Liver (tissue), 9 donors: ENCODE results near the gene WDR27. TPM values are rescaled to one million over a fixed set of nuclear protein-coding genes. Genes with fewer than 3 reads are reported as not detected.

Experiments used
- DNase-seq: peaks from one replicate; pipeline ENCODE4 v3.0.0-alpha.2; 2017; ENCODE audit warnings: low spot score
- H3K27ac ChIP-seq, 2 donors: one replicate each; pipeline ENCODE4 v1.7.0; 2013; ENCODE audit warnings: inconsistent platforms in 2 of 2, low read length in 2 of 2, control low read depth in 1 of 2, low read depth in 1 of 2, mild to moderate bottlenecking in 1 of 2
- H3K27me3 ChIP-seq, 4 donors: one replicate each; pipeline versions ENCODE4 v1.6.1 to v1.7.0; 2013; ENCODE audit warnings: low read length in 3 of 4, inconsistent platforms in 1 of 4, mild to moderate bottlenecking in 1 of 4, moderate library complexity in 1 of 4; ENCODE audit not compliant: control insufficient read depth in 4 of 4, insufficient read depth in 4 of 4
- H3K36me3 ChIP-seq, 4 donors: one replicate each; pipeline versions ENCODE4 v1.6.1 to v1.7.0; 2013; ENCODE audit warnings: low read length in 3 of 4, mild to moderate bottlenecking in 3 of 4, low read depth in 1 of 4, moderate library complexity in 1 of 4; ENCODE audit not compliant: control insufficient read depth in 4 of 4, insufficient read depth in 3 of 4
- H3K4me1 ChIP-seq, 4 donors: one replicate each; pipeline versions ENCODE4 v1.6.1 to v1.7.0; 2013; ENCODE audit warnings: low read length in 3 of 4, mild to moderate bottlenecking in 3 of 4, moderate library complexity in 1 of 4; ENCODE audit not compliant: control insufficient read depth in 4 of 4, insufficient read depth in 4 of 4
- H3K4me3 ChIP-seq, 3 donors: one replicate each; pipeline versions ENCODE4 v1.6.1 to v1.7.0; 2013; ENCODE audit warnings: low read length in 3 of 3, control low read depth in 1 of 3, low read depth in 1 of 3, mild to moderate bottlenecking in 1 of 3
- H3K9ac ChIP-seq, 2 donors: one replicate each; pipeline ENCODE4 v1.7.0; 2013; ENCODE audit warnings: low read length in 2 of 2, mild to moderate bottlenecking in 2 of 2, moderate library complexity in 2 of 2, control low read depth in 1 of 2, low read depth in 1 of 2
- H3K9me3 ChIP-seq, 4 donors: one replicate each; pipeline versions ENCODE4 v1.6.1 to v1.7.0; 2013; ENCODE audit warnings: low read length in 3 of 4; ENCODE audit not compliant: control insufficient read depth in 4 of 4
- ATF3 ChIP-seq: IDR thresholded peaks from 2 replicates; pipeline ENCODE4 v1.6.1; 2016; ENCODE audit warnings: antibody characterized with exemption
- EGR1 ChIP-seq, 2 donors: IDR thresholded peaks; 2 replicates each; pipeline ENCODE4 v1.6.1; 2016 to 2018; ENCODE audit warnings: antibody characterized with exemption in 2 of 2, low read depth in 2 of 2
- FOXA1 ChIP-seq: IDR thresholded peaks from 2 replicates; pipeline ENCODE4 v1.6.1; 2016; ENCODE audit warnings: antibody characterized with exemption
- FOXA2 ChIP-seq: IDR thresholded peaks from 2 replicates; pipeline ENCODE4 v1.6.1; 2016; ENCODE audit warnings: antibody characterized with exemption
- GABPA ChIP-seq, 2 donors: IDR thresholded peaks in 1 of 2; conservative IDR thresholded peaks in 1 of 2; 2 replicates each; pipeline ENCODE4 v1.6.1; 2016; ENCODE audit warnings: antibody characterized with exemption in 2 of 2, mild to moderate bottlenecking in 1 of 2, moderate library complexity in 1 of 2
- HNF4A ChIP-seq, 2 donors: conservative IDR thresholded peaks; 2 replicates each; pipeline ENCODE4 v1.6.1; 2016; ENCODE audit warnings: antibody characterized with exemption in 2 of 2, mild to moderate bottlenecking in 2 of 2
- HNF4G ChIP-seq: IDR thresholded peaks from 2 replicates; pipeline ENCODE4 v1.6.1; 2016; ENCODE audit warnings: antibody characterized with exemption
- JUND ChIP-seq, 2 donors: IDR thresholded peaks; 2 replicates each; pipeline ENCODE4 v1.6.1; 2016; ENCODE audit warnings: antibody characterized with exemption in 2 of 2
- MAX ChIP-seq: IDR thresholded peaks from 2 replicates; pipeline ENCODE4 v1.6.1; 2016; ENCODE audit warnings: antibody characterized with exemption
- RAD21 ChIP-seq, 2 donors: IDR thresholded peaks; 2 replicates each; pipeline ENCODE4 v1.6.1; 2016; ENCODE audit warnings: antibody characterized with exemption in 2 of 2, mild to moderate bottlenecking in 2 of 2
- REST ChIP-seq: IDR thresholded peaks from 2 replicates; pipeline ENCODE4 v1.6.1; 2016; ENCODE audit warnings: antibody characterized with exemption, mild to moderate bottlenecking
- SP1 ChIP-seq: IDR thresholded peaks from 2 replicates; pipeline ENCODE4 v1.6.1; 2018; ENCODE audit warnings: antibody characterized with exemption, mild to moderate bottlenecking
- TAF1 ChIP-seq: conservative IDR thresholded peaks from 2 replicates; pipeline ENCODE4 v1.6.1; 2016; ENCODE audit warnings: antibody characterized with exemption, mild to moderate bottlenecking
- YY1 ChIP-seq: IDR thresholded peaks from 2 replicates; pipeline ENCODE4 v1.6.1; 2016; ENCODE audit warnings: antibody characterized with exemption, mild to moderate bottlenecking
- WGBS: extraction: QIAGEN DNeasy Blood & Tissue Kit; methylation state at CpG from one replicate; pipeline ENCODE4 v1.1.7; 2013; 5-methylcytosine and 5-hydroxymethylcytosine counted together
- polyA plus RNA-seq, 2 donors: library from polyadenylated mRNA; stranded (reverse) in 1 of 2; unstranded in 1 of 2; fragments of 200-250 nt in 1 of 2; fragments of >200 nt in 1 of 2; fragmentation: Nextera tagmentation in 1 of 2; extraction: Ambion mirVana in 1 of 2; gene quantifications; one replicate each; pipeline versions ENCODE4 v1.2.1 to v1.2.3, GENCODE V29; 2013 to 2015
- total RNA-seq, 2 donors: library from RNA; depleted of rRNA; stranded (reverse); fragments of >200 nt; gene quantifications; one replicate each; pipeline ENCODE4 v1.2.3, GENCODE V29; 2014
- TF ChIP-seq, protein P1 (sequence below): IDR thresholded peaks from 2 replicates; pipeline ENCODE4 v1.6.1; 2016; ENCODE audit warnings: antibody characterized with exemption
- TF ChIP-seq, protein P2 (sequence below): fragments of 150-350 bp; IDR thresholded peaks from 2 replicates; pipeline ENCODE4 v1.5.1; 2017; ENCODE audit warnings: improper control_type of control experiment, low read depth, low read length; ENCODE audit not compliant: missing input control
- donor health status: healthy.
- donor health status: healthy.
- donor health status: healthy.
- donor health status: healthy.
- donor health status: healthy.

Gene WDR27
- total and polyA plus RNA-seq, 4 donors: 3.7 to 20.1 (median 7.7) TPM

- Histone ChIP-seq H3K4me3 (no peak overlapping the region), H3K9ac (no peak overlapping the region), H3K9me3 (no peaks in the 10 kb centered on the region), H3K4me1 (no peaks in the 10 kb centered on the region), H3K27ac (no peak overlapping the region), H3K36me3 (peaks cover 0 to 2% (median 0%) of the 10 kb centered on the region in 4 donors), H3K27me3 (no peaks in the 10 kb centered on the region)
- 96% methylated on average over 1 of the region's 1 CpG for WGBS
- no peak for TF ChIP-seq FOXA1
- no peak for TF ChIP-seq JUND (IDR thresholded peaks at IDR 0.05)
- TF ChIP-seq HNF4A (conservative IDR thresholded peaks at IDR 0.05): no peak
- TF ChIP-seq EGR1 (IDR thresholded peaks at IDR 0.05; ENCODE audit: low read depth in 2 of 2): no peak
- TF ChIP-seq ATF3: no peak
- TF ChIP-seq RAD21 (IDR thresholded peaks at IDR 0.05): no peak
- no peak for TF ChIP-seq YY1
- no peak for TF ChIP-seq TAF1
- no peak for TF ChIP-seq HNF4G
- no peak for TF ChIP-seq SP1
- TF ChIP-seq GABPA (IDR thresholded peaks at IDR 0.05 in 1 of 2, conservative IDR thresholded peaks at IDR 0.05 in 1 of 2): no peak
- TF ChIP-seq FOXA2: no peak
- TF ChIP-seq, protein P1, sequence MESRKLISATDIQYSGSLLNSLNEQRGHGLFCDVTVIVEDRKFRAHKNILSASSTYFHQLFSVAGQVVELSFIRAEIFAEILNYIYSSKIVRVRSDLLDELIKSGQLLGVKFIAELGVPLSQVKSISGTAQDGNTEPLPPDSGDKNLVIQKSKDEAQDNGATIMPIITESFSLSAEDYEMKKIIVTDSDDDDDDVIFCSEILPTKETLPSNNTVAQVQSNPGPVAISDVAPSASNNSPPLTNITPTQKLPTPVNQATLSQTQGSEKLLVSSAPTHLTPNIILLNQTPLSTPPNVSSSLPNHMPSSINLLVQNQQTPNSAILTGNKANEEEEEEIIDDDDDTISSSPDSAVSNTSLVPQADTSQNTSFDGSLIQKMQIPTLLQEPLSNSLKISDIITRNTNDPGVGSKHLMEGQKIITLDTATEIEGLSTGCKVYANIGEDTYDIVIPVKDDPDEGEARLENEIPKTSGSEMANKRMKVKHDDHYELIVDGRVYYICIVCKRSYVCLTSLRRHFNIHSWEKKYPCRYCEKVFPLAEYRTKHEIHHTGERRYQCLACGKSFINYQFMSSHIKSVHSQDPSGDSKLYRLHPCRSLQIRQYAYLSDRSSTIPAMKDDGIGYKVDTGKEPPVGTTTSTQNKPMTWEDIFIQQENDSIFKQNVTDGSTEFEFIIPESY: no peak
- no peak for TF ChIP-seq REST
- no peak for DNase-seq
Observed at GRCh38 chr6:169619650-169620049, 82.2 kb downstream of the WDR27 start.

GRCh38 chr6:169618526-169619490, 83.0 kb downstream of the WDR27 start:
- no peak for DNase-seq
- Histone ChIP-seq H3K9me3 (no peaks in the 10 kb centered on the region), H3K36me3 (no peaks in the 10 kb centered on the region), H3K27ac (no peak overlapping the region), H3K4me3 (no peak overlapping the region), H3K4me1 (no peaks in the 10 kb centered on the region), H3K27me3 (no peaks in the 10 kb centered on the region), H3K9ac (no peak overlapping the region)
- WGBS: 92% methylated on average over 7 of the region's 7 CpGs
- TF ChIP-seq HNF4G: no peak
- no peak for TF ChIP-seq MAX
- TF ChIP-seq YY1: no peak
- no peak for TF ChIP-seq JUND (IDR thresholded peaks at IDR 0.05)
- TF ChIP-seq HNF4A (conservative IDR thresholded peaks at IDR 0.05): no peak
- no peak for TF ChIP-seq ATF3
- no peak for TF ChIP-seq EGR1 (IDR thresholded peaks at IDR 0.05; ENCODE audit: low read depth in 2 of 2)
- no peak for TF ChIP-seq GABPA (IDR thresholded peaks at IDR 0.05 in 1 of 2, conservative IDR thresholded peaks at IDR 0.05 in 1 of 2)
- no peak for TF ChIP-seq FOXA2
- TF ChIP-seq TAF1: no peak
- TF ChIP-seq SP1: no peak
- TF ChIP-seq, protein P2, sequence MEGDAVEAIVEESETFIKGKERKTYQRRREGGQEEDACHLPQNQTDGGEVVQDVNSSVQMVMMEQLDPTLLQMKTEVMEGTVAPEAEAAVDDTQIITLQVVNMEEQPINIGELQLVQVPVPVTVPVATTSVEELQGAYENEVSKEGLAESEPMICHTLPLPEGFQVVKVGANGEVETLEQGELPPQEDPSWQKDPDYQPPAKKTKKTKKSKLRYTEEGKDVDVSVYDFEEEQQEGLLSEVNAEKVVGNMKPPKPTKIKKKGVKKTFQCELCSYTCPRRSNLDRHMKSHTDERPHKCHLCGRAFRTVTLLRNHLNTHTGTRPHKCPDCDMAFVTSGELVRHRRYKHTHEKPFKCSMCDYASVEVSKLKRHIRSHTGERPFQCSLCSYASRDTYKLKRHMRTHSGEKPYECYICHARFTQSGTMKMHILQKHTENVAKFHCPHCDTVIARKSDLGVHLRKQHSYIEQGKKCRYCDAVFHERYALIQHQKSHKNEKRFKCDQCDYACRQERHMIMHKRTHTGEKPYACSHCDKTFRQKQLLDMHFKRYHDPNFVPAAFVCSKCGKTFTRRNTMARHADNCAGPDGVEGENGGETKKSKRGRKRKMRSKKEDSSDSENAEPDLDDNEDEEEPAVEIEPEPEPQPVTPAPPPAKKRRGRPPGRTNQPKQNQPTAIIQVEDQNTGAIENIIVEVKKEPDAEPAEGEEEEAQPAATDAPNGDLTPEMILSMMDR: no peak
- TF ChIP-seq FOXA1: no peak
- no peak for TF ChIP-seq RAD21 (IDR thresholded peaks at IDR 0.05)
- TF ChIP-seq, protein P1: no peak
